AG04449 (cell line): ENCODE data around the gene RHOA.

Experiments
- CTCF ChIA-PET: fragments of 350-600 bp; formaldehyde crosslinking; extraction: SDS; loops from one replicate; lab custom pipeline; 2021; ENCODE audit warnings: antibody characterized with exemption; lab: Yijun Ruan, JAX
- POLR2A ChIA-PET: fragments of 400-600, 350-600 bp; formaldehyde crosslinking; extraction: SDS; loops from one replicate; lab custom pipeline; 2020; ENCODE audit warnings: antibody characterized with exemption, inconsistent platforms; lab: Yijun Ruan, JAX
- DNase-seq: peaks from one replicate; pipeline ENCODE4 v3.0.0-alpha.2; 2010; ENCODE audit warnings: low read depth, low spot score
- H3K4me3 ChIP-seq: 2 replicates; pipeline ENCODE4 v1.5.1; 2011; ENCODE audit warnings: low read depth, mild to moderate bottlenecking, control low read depth, low read length
- CTCF ChIP-seq: IDR thresholded peaks from one replicate; pipeline ENCODE4 v1.5.1; 2011; ENCODE audit warnings: mild to moderate bottlenecking, moderate library complexity, low read length, control low read depth, inconsistent platforms; ENCODE audit not compliant: insufficient read depth; ENCODE audit errors: missing control alignments

RHOA gene

GRCh38 chr3:49386056-49386756, 25.6 kb downstream of the RHOA start:
- CTCF ChIA-PET = interaction anchor here (0.7 to 1.3 kb wide), 3 partner anchors 15 to 63 kb away, joined by 3 read pairs; no protein-coding TSS in a partner anchor
- no peak overlapping the region for H3K4me3 ChIP-seq
- POLR2A ChIA-PET = no interaction called here
- TF ChIP-seq CTCF = no peak
- no peak for DNase-seq

- ChIA-PET POLR2A (no interaction called here), CTCF (interaction anchor here (1.0 to 1.3 kb wide), 2 partner anchors 16 to 45 kb away, joined by 3 read pairs; no protein-coding TSS in a partner anchor)
- H3K4me3 ChIP-seq = no peak overlapping the region
- no peak for DNase-seq
- no peak for TF ChIP-seq CTCF
These were observed 26.2 kb downstream of the RHOA start for GRCh38 chr3:49385617-49386016.

DNA sequence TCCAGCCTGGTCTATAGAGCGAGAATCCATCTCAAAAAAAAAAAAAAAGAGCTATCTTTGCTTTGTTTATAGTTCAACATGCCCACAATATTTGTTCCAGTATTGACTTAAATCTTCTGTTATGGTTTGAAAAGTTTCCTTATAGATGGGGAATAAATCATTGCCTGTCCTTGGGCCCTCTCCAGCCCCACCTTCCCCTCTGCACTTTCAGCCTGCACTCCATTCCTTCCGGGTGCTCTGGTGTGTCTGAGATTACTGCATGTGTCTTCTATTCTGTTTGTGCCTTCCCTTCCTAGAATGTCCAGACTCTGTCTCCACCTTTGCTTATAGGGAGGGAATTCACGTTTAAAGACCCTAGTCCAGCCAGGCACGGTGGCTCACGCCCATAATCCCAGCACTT, 28.4 kb downstream of the RHOA start:
- TF ChIP-seq CTCF = no peak
- H3K4me3 ChIP-seq = no peak overlapping the region
- DNase-seq = no peak
- CTCF ChIA-PET = interaction anchor here (1.5 kb wide), 1 partner anchor 11 kb away, joined by 3 read pairs; no protein-coding TSS in a partner anchor
- POLR2A ChIA-PET = interaction anchor here (0.6 kb wide), 1 partner anchor 23 kb away, joined by 3 read pairs; no protein-coding TSS in a partner anchor

GRCh38 chr3:49378249-49378895, 33.4 kb downstream of the RHOA start:
- ChIA-PET CTCF (interaction anchor here (1.2 to 1.6 kb wide), 2 partner anchors 16 to 58 kb away, joined by 3 to 4 read pairs; no protein-coding TSS in a partner anchor), POLR2A (interaction anchor here (0.7 to 2.2 kb wide), 5 partner anchors 20 to 71 kb away, joined by 4 to 7 read pairs (median 4); partner anchors contain the start of genes RHOA and TCTA)
- H3K4me3 ChIP-seq = no peak overlapping the region
- DNase-seq = peak; percentile 53
- no peak for TF ChIP-seq CTCF

GRCh38 chr3:49377483-49377882, 34.3 kb downstream of the RHOA start:
- ChIA-PET POLR2A (interaction anchor here (1.1 to 2.2 kb wide), 4 partner anchors 19 to 34 kb away, joined by 4 to 7 read pairs (median 4); partner anchors contain the start of genes RHOA and TCTA), CTCF (interaction anchor here (1.6 kb wide), 1 partner anchor 15 kb away, joined by 4 read pairs; no protein-coding TSS in a partner anchor)
- TF ChIP-seq CTCF = no peak
- no peak overlapping the region for H3K4me3 ChIP-seq
- no peak for DNase-seq

GRCh38 chr3:49371946-49372345, 39.8 kb downstream of the RHOA start:
- no peak overlapping the region for H3K4me3 ChIP-seq
- ChIA-PET POLR2A (interaction anchor here (1.3 kb wide), 1 partner anchor 40 kb away, joined by 3 read pairs; the partner anchor contains the start of gene RHOA), CTCF (no interaction called here)

More at GRCh38 chr3:49371946-49372345, 39.8 kb downstream of the RHOA start:
- no peak for TF ChIP-seq CTCF
- no peak for DNase-seq
